PFSK-1 (cell line): ENCODE data around the gene EIF6.

Source experiments
- FOXP2 ChIP-seq: optimal IDR thresholded peaks from 2 replicates; pipeline ENCODE3; 2011; ENCODE audit warnings: borderline replicate concordance, control low read depth, inconsistent platforms; ENCODE audit not compliant: insufficient read depth; ENCODE audit errors: extremely low read length, extremely low read depth
- POLR2AphosphoS5 ChIP-seq: IDR thresholded peaks from 2 replicates; pipeline ENCODE4 v1.6.1; 2012; ENCODE audit warnings: low read depth, mild to moderate bottlenecking, control low read depth, low read length, moderate library complexity
- REST ChIP-seq, 2 experiments: IDR thresholded peaks; 2 replicates each; pipeline versions ENCODE4 v1.6.1 to v1.8.0; 2011 to 2012; ENCODE audit warnings: low read depth in 2 of 2, low read length in 2 of 2, control low read depth in 1 of 2, inconsistent platforms in 1 of 2, mild to moderate bottlenecking in 1 of 2, moderate library complexity in 1 of 2; ENCODE audit not compliant: insufficient read depth in 1 of 2
- SIN3A ChIP-seq: IDR thresholded peaks from 2 replicates; pipeline ENCODE4 v1.6.1; 2012; ENCODE audit warnings: mild to moderate bottlenecking, low read length, moderate library complexity, borderline replicate concordance; ENCODE audit not compliant: insufficient read depth
- TAF1 ChIP-seq: IDR thresholded peaks from 2 replicates; pipeline ENCODE4 v1.6.1; 2012; ENCODE audit warnings: low read length, control low read depth, borderline replicate concordance; ENCODE audit not compliant: insufficient read depth

The EIF6 gene

DNA sequence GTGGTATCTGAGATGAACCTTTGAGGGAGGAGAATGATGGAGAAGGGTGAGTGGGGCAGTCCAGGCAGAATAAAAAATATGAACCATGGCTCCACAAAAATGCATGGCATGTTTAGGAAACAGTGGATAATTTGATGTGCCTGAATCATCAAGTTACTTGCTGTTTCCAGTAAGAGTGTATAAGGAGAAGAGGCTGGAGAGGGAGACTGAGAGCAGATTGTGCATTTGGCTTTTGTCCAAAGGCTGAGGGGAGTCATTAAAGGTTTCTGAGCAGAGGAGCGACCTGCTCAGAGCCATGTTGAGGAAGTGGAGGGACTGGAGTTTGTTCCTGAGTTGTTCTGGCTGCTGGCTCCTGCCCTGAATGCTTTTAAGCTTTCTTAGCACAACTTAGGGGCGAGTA, 52.0 kb downstream of the EIF6 start:
- TF ChIP-seq SIN3A (no peak), POLR2AphosphoS5 (no peak), FOXP2 (no peak), TAF1 (no peak), REST (IDR thresholded peaks at IDR 0.05; ENCODE audit: insufficient read depth in 1 of 2, low read depth in 2 of 2, low read length in 2 of 2) (no peak)
